HEK293 (cell line): ENCODE data around the gene DHRS4L2.
A peak's percentile ranks its signal among the peaks of the same experiment; 100 is the strongest.

Source experiments
- GLI2 ChIP-seq: fragments of 450-650 bp; formaldehyde crosslinking; IDR thresholded peaks from 2 replicates; pipeline ENCODE4; 2017; ENCODE audit warnings: missing biosample characterization, missing genetic modification characterization, low read depth, borderline replicate concordance
- GLIS1 ChIP-seq: fragments of 450-650 bp; formaldehyde crosslinking; IDR thresholded peaks from 2 replicates; pipeline ENCODE4 v1.5.1; 2016; ENCODE audit warnings: missing biosample characterization, missing genetic modification characterization
- GLIS2 ChIP-seq: fragments of 450-650 bp; formaldehyde crosslinking; IDR thresholded peaks from 2 replicates; pipeline ENCODE4 v1.5.1; 2016; ENCODE audit warnings: missing biosample characterization, missing genetic modification characterization
- KLF1 ChIP-seq: fragments of 450-650 bp; formaldehyde crosslinking; IDR thresholded peaks from 2 replicates; pipeline ENCODE4 v1.5.1; 2016; ENCODE audit warnings: missing biosample characterization, missing genetic modification characterization
- KLF7 ChIP-seq: fragments of 450-650 bp; formaldehyde crosslinking; IDR thresholded peaks from 2 replicates; pipeline ENCODE4 v1.5.1; 2016; ENCODE audit warnings: missing biosample characterization, missing genetic modification characterization, borderline replicate concordance
- WT1 ChIP-seq: fragments of 450-650 bp; formaldehyde crosslinking; IDR thresholded peaks from 2 replicates; pipeline ENCODE4 v1.5.1; 2016; ENCODE audit warnings: missing biosample characterization, missing genetic modification characterization
- YY1 ChIP-seq: fragments of 450-650 bp; formaldehyde crosslinking; IDR thresholded peaks from 2 replicates; pipeline ENCODE4 v1.5.1; 2018; ENCODE audit warnings: missing biosample characterization, missing genetic modification characterization
- ZBTB10 ChIP-seq: fragments of 450-650 bp; formaldehyde crosslinking; IDR thresholded peaks from 2 replicates; pipeline ENCODE4 v1.5.1; 2016; ENCODE audit warnings: missing biosample characterization, missing genetic modification characterization
- ZFP41 ChIP-seq: fragments of 450-650 bp; formaldehyde crosslinking; IDR thresholded peaks from 2 replicates; pipeline ENCODE4 v1.5.1; 2016; ENCODE audit warnings: missing biosample characterization, missing genetic modification characterization, borderline replicate concordance
- ZNF140 ChIP-seq: fragments of 450-650 bp; formaldehyde crosslinking; IDR thresholded peaks from 2 replicates; pipeline ENCODE4 v1.5.1; 2016; ENCODE audit warnings: missing biosample characterization, missing genetic modification characterization
- ZNF174 ChIP-seq: fragments of 450-650 bp; formaldehyde crosslinking; IDR thresholded peaks from 2 replicates; pipeline ENCODE4 v1.5.0; 2017; ENCODE audit warnings: missing biosample characterization, mild to moderate bottlenecking, missing genetic modification characterization
- ZNF175 ChIP-seq: fragments of 450-650 bp; formaldehyde crosslinking; IDR thresholded peaks from 2 replicates; pipeline ENCODE4 v1.5.1; 2016; ENCODE audit warnings: missing biosample characterization, missing genetic modification characterization
- ZNF221 ChIP-seq: fragments of 450-650 bp; formaldehyde crosslinking; IDR thresholded peaks from 2 replicates; pipeline ENCODE4 v1.5.1; 2017; ENCODE audit warnings: missing biosample characterization, missing genetic modification characterization, borderline replicate concordance
- ZNF274 ChIP-seq, 2 experiments: fragments of 200-500 bp in 1 of 2; fragments of 450-650 bp in 1 of 2; sonication (Bioruptor generic) in 1 of 2; formaldehyde crosslinking in 1 of 2; IDR thresholded peaks; 2 replicates each; pipeline versions ENCODE4 v1.5.1 to v1.6.1; 2014 to 2016; ENCODE audit warnings: borderline replicate concordance in 1 of 2, inconsistent platforms in 1 of 2, low read length in 1 of 2, missing biosample characterization in 1 of 2, missing genetic modification characterization in 1 of 2
- ZNF292 ChIP-seq: fragments of 450-650 bp; formaldehyde crosslinking; IDR thresholded peaks from 2 replicates; pipeline ENCODE4 v1.5.1; 2016; ENCODE audit warnings: low read depth, missing biosample characterization, missing genetic modification characterization, borderline replicate concordance
- ZNF335 ChIP-seq: fragments of 450-650 bp; formaldehyde crosslinking; conservative IDR thresholded peaks from 2 replicates; pipeline ENCODE4 v1.5.1; 2016; ENCODE audit warnings: missing biosample characterization, missing genetic modification characterization
- ZNF350 ChIP-seq: fragments of 450-650 bp; formaldehyde crosslinking; IDR thresholded peaks from 2 replicates; pipeline ENCODE4 v1.5.0; 2017; ENCODE audit warnings: missing biosample characterization, mild to moderate bottlenecking, missing genetic modification characterization
- ZNF354C ChIP-seq: fragments of 450-650 bp; formaldehyde crosslinking; IDR thresholded peaks from 2 replicates; pipeline ENCODE4 v1.5.1; 2016; ENCODE audit warnings: missing biosample characterization, missing genetic modification characterization, low read depth, borderline replicate concordance
- ZNF366 ChIP-seq: fragments of 450-650 bp; formaldehyde crosslinking; conservative IDR thresholded peaks from 2 replicates; pipeline ENCODE4 v1.5.1; 2016; ENCODE audit warnings: missing biosample characterization, missing genetic modification characterization
- ZNF391 ChIP-seq: fragments of 450-650 bp; formaldehyde crosslinking; IDR thresholded peaks from 2 replicates; pipeline ENCODE4 v1.5.1; 2016; ENCODE audit warnings: low read depth, missing biosample characterization, missing genetic modification characterization, borderline replicate concordance
- ZNF394 ChIP-seq: fragments of 450-650 bp; formaldehyde crosslinking; IDR thresholded peaks from 2 replicates; pipeline ENCODE4 v1.5.1; 2016; ENCODE audit warnings: missing biosample characterization, missing genetic modification characterization, mild to moderate bottlenecking, moderate library complexity, borderline replicate concordance
- ZNF404 ChIP-seq: fragments of 450-650 bp; formaldehyde crosslinking; IDR thresholded peaks from 2 replicates; pipeline ENCODE4 v1.5.1; 2017; ENCODE audit warnings: missing biosample characterization, missing genetic modification characterization
- ZNF423 ChIP-seq: fragments of 450-650 bp; formaldehyde crosslinking; IDR thresholded peaks from 2 replicates; pipeline ENCODE4 v1.5.1; 2016; ENCODE audit warnings: missing biosample characterization, missing genetic modification characterization
- ZNF473 ChIP-seq: fragments of 450-650 bp; formaldehyde crosslinking; IDR thresholded peaks from 2 replicates; pipeline ENCODE4 v1.5.1; 2017; ENCODE audit warnings: missing biosample characterization, missing genetic modification characterization
- ZNF488 ChIP-seq: fragments of 450-650 bp; formaldehyde crosslinking; IDR thresholded peaks from 2 replicates; pipeline ENCODE4 v1.5.1; 2016; ENCODE audit warnings: missing biosample characterization, missing genetic modification characterization
- ZNF510 ChIP-seq: fragments of 450-650 bp; formaldehyde crosslinking; IDR thresholded peaks from 2 replicates; pipeline ENCODE4 v1.5.1; 2018; ENCODE audit warnings: mild to moderate bottlenecking, missing genetic modification characterization, missing biosample characterization; ENCODE audit not compliant: insufficient replicate concordance
- ZNF529 ChIP-seq: fragments of 450-650 bp; formaldehyde crosslinking; IDR thresholded peaks from 2 replicates; pipeline ENCODE4 v1.5.1; 2017; ENCODE audit warnings: missing genetic modification characterization, missing biosample characterization; ENCODE audit not compliant: insufficient replicate concordance
- ZNF549 ChIP-seq: fragments of 450-650 bp; IDR thresholded peaks from 2 replicates; pipeline ENCODE4 v1.5.1; 2018; ENCODE audit warnings: missing biosample characterization, missing genetic modification characterization, mild to moderate bottlenecking, inconsistent platforms, moderate library complexity
- ZNF561 ChIP-seq: fragments of 450-650 bp; IDR thresholded peaks from 2 replicates; pipeline ENCODE4 v1.5.1; 2018; ENCODE audit warnings: missing biosample characterization, missing genetic modification characterization, borderline replicate concordance
- ZNF670 ChIP-seq: fragments of 450-650 bp; formaldehyde crosslinking; IDR thresholded peaks from 2 replicates; pipeline ENCODE4 v1.5.1; 2016; ENCODE audit warnings: missing biosample characterization, missing genetic modification characterization, low read depth
- ZNF837 ChIP-seq: fragments of 450-650 bp; formaldehyde crosslinking; IDR thresholded peaks from 2 replicates; pipeline ENCODE4 v1.5.1; 2016; ENCODE audit warnings: missing biosample characterization, missing genetic modification characterization
- TF ChIP-seq, protein P1 (sequence below): fragments of 450-650 bp; formaldehyde crosslinking; IDR thresholded peaks from 2 replicates; pipeline ENCODE4 v1.5.1; 2016; ENCODE audit warnings: missing biosample characterization, missing genetic modification characterization
- TF ChIP-seq, protein P2 (sequence below): fragments of 450-650 bp; formaldehyde crosslinking; IDR thresholded peaks from 2 replicates; pipeline ENCODE4 v1.5.1; 2017; ENCODE audit warnings: missing biosample characterization, missing genetic modification characterization

Gene DHRS4L2

GRCh38 chr14:24036169-24036962 is 47.6 kb downstream of the DHRS4L2 start (continued):
- TF ChIP-seq ZNF510 (tag by site-specific recombination) (no peak), ZNF473 (tag by site-specific recombination) (no peak), ZNF549 (tag by site-specific recombination) (no peak), ZNF354C (tag by site-specific recombination) (no peak), ZNF394 (tag by site-specific recombination) (peak; percentile 28; the same call in 1 of the 2 replicates), ZNF670 (tag by site-specific recombination) (no peak), ZNF335 (tag by site-specific recombination) (peak; percentile 98), ZNF404 (tag by site-specific recombination) (no peak), ZNF221 (tag by site-specific recombination) (no peak), KLF1 (tag by site-specific recombination) (peak; percentile 56), ZNF488 (tag by site-specific recombination) (no peak), ZNF174 (no peak), ZNF837 (tag by site-specific recombination) (no peak), ZBTB10 (tag by site-specific recombination) (peak; percentile 91), KLF7 (tag by site-specific recombination) (peak; percentile 33; the same call in 1 of the 2 replicates), ZNF140 (no peak), WT1 (no peak), ZNF292 (tag by site-specific recombination) (no peak), ZNF274 (IDR thresholded peaks at IDR 0.05; ENCODE audit: low read length) (no peak), ZNF274 (tag by site-specific recombination; IDR thresholded peaks at IDR 0.05; ENCODE audit: borderline replicate concordance) (no peak), YY1 (peak; percentile 34; the same call in 1 of the 2 replicates), ZNF366 (tag by site-specific recombination) (no peak), GLI2 (no peak), ZFP41 (tag by site-specific recombination) (no peak), GLIS1 (peak; percentile 71), ZNF423 (tag by site-specific recombination) (no peak), GLIS2 (tag by site-specific recombination) (peak; percentile 22; the same call in 1 of the 2 replicates), ZNF529 (tag by site-specific recombination) (no peak), ZNF391 (tag by site-specific recombination) (peak; percentile 30; the same call in 1 of the 2 replicates), ZNF175 (no peak), ZNF561 (tag by site-specific recombination) (no peak), ZNF350 (no peak)
- TF ChIP-seq, protein P1, sequence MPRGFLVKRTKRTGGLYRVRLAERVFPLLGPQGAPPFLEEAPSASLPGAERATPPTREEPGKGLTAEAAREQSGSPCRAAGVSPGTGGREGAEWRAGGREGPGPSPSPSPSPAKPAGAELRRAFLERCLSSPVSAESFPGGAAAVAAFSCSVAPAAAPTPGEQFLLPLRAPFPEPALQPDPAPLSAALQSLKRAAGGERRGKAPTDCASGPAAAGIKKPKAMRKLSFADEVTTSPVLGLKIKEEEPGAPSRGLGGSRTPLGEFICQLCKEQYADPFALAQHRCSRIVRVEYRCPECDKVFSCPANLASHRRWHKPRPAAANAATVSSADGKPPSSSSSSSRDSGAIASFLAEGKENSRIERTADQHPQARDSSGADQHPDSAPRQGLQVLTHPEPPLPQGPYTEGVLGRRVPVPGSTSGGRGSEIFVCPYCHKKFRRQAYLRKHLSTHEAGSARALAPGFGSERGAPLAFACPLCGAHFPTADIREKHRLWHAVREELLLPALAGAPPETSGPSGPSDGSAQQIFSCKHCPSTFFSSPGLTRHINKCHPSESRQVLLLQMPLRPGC (tag by site-specific recombination), result peak; percentile 45; the same call in 1 of the 2 replicates
- TF ChIP-seq, protein P2, sequence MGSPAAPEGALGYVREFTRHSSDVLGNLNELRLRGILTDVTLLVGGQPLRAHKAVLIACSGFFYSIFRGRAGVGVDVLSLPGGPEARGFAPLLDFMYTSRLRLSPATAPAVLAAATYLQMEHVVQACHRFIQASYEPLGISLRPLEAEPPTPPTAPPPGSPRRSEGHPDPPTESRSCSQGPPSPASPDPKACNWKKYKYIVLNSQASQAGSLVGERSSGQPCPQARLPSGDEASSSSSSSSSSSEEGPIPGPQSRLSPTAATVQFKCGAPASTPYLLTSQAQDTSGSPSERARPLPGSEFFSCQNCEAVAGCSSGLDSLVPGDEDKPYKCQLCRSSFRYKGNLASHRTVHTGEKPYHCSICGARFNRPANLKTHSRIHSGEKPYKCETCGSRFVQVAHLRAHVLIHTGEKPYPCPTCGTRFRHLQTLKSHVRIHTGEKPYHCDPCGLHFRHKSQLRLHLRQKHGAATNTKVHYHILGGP (tag by site-specific recombination), result no peak
